Fibroblast of pulmonary artery (primary cell): ENCODE data around the gene PRKG1.

Experiments
- DNase-seq: peaks from one replicate; pipeline ENCODE4 v3.0.0-alpha.2; 2010; ENCODE audit warnings: low read depth
- H3K4me3 ChIP-seq: replicated peaks from 2 replicates; pipeline ENCODE4 v1.5.1; 2011; ENCODE audit warnings: low read depth, mild to moderate bottlenecking, control low read depth, low read length, moderate library complexity
- TF ChIP-seq, protein P1 (sequence below): IDR thresholded peaks from 2 replicates; pipeline ENCODE4 v1.5.1; 2011; ENCODE audit warnings: mild to moderate bottlenecking, control low read depth, low read length, inconsistent platforms; ENCODE audit errors: missing control alignments

Gene PRKG1

GRCh38 chr10:51886438-51887068, 812.3 kb downstream of the PRKG1 start:
- TF ChIP-seq, protein P1, sequence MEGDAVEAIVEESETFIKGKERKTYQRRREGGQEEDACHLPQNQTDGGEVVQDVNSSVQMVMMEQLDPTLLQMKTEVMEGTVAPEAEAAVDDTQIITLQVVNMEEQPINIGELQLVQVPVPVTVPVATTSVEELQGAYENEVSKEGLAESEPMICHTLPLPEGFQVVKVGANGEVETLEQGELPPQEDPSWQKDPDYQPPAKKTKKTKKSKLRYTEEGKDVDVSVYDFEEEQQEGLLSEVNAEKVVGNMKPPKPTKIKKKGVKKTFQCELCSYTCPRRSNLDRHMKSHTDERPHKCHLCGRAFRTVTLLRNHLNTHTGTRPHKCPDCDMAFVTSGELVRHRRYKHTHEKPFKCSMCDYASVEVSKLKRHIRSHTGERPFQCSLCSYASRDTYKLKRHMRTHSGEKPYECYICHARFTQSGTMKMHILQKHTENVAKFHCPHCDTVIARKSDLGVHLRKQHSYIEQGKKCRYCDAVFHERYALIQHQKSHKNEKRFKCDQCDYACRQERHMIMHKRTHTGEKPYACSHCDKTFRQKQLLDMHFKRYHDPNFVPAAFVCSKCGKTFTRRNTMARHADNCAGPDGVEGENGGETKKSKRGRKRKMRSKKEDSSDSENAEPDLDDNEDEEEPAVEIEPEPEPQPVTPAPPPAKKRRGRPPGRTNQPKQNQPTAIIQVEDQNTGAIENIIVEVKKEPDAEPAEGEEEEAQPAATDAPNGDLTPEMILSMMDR, result no peak
- no peak overlapping the region for H3K4me3 ChIP-seq
- peak; percentile 51 for DNase-seq

DNA sequence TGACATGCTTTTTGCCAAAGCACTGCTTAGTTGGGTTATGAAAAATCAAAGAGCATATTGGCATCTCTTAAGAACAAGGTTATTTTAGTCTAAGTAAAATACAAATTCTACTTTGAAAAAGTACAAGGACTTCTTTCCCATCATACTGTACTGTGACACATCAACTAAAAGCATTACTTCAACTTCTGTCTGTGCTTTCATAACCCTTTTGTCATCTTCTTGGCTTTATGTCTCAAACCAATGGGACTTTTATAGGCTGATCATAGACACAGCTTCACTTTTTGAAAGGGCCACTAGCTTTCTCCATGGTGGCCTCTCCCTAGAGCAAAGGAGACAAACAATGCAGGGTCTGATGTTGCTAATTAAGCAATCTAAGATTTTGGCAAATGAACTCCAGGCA, 814.0 kb downstream of the PRKG1 start:
- no peak for DNase-seq
- H3K4me3 ChIP-seq, result no peak overlapping the region
- TF ChIP-seq, protein P1, result no peak

DNA sequence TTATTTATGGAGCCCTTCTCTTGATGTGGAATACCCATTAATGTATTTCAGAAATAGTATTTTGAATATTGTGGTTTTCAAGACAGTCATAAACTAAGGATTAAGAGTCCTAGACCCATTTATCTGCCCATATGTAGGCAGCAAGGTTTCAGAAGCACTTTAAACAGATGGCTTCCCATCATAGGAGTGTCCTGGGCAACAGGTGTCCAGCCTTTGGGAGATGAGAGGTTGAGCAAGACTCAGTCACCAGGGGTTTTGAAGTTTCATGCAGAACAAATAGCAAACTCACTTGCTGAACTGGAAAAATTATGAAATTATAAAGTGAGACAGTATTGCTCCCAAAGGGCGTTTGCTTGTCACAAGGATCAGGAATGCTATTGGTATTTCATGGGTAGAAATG, 818.0 kb downstream of the PRKG1 start:
- TF ChIP-seq, protein P1, result no peak
- no peak for DNase-seq
- H3K4me3 ChIP-seq, result no peak overlapping the region

- TF ChIP-seq, protein P1, result peak; percentile 30
- no peak overlapping the region for H3K4me3 ChIP-seq
- peak; percentile 31 for DNase-seq
Measured at GRCh38 chr10:51892965-51893658, 818.8 kb downstream of the PRKG1 start.

DNA sequence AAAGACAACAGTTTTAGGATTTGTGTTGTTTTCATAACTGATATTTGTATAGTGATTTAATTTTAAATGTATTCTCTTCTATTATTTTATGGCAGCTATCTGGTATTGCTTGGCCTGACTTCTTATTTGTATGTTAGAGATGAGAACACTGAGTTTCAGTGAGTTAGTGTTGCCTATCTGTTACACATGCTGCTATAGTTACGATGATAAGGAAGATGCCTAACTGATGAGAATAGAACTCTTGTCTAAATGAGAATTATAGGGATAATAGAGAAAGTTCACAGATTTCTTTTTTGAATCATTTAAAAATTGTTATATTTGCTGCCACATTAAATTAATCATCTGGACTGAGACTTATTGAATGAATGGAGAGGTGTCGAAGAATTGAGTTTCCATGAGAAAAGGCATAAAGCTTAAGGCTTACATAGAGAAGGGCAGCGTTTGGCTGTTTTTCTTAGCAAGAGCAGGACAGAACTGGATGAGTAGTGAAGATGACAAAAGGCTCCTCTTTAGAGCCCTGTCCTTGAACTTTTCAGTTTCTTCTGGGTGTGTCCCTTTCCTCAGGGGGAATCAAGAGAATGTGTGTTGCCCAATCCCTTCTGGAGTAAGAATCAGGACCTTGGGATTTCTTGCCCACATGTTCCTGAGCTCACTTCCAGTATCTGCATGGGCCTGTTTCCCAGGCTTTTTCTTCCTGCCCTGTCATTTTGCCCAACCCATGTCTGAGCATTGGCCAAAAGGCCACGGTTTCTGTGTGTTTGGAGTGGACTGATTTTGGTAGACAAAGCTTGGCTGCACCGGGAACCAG, 820.7 kb downstream of the PRKG1 start:
- peak; percentile 91 for DNase-seq
- TF ChIP-seq, protein P1, result no peak

GRCh38 chr10:51896849-51897248, 822.6 kb downstream of the PRKG1 start:
- TF ChIP-seq, protein P1, result no peak
- no peak overlapping the region for H3K4me3 ChIP-seq
- peak; percentile 83 for DNase-seq

More for the DNA sequence above, 820.7 kb downstream of the PRKG1 start:
- no peak overlapping the region for H3K4me3 ChIP-seq
